Measurements from ENCODE around the gene ATP2B2.
"Not testable (repeated sequence)": the region's sequence is repeated elsewhere in the genome, so short reads cannot be mapped to it uniquely, and the experiment has no call there.

The ATP2B2 gene

GRCh38 chr3:10399634-10400033, 105.8 kb downstream of the ATP2B2 start:
- DNase-seq (ENCODE audit: low spot score): no peak

- DNase-seq (ENCODE audit: low spot score): no peak
Observed at GRCh38 chr3:10398341-10398740, 107.0 kb downstream of the ATP2B2 start.

- no peak for DNase-seq (ENCODE audit: low spot score)
Observed at GRCh38 chr3:10397879-10398278, 107.5 kb downstream of the ATP2B2 start.

- DNase-seq (ENCODE audit: low spot score): no peak
Observed at GRCh38 chr3:10396931-10397330, 108.5 kb downstream of the ATP2B2 start.

GRCh38 chr3:10396083-10396482, 109.3 kb downstream of the ATP2B2 start:
- DNase-seq (ENCODE audit: low spot score): no peak

- DNase-seq (ENCODE audit: low spot score): no peak
Observed at GRCh38 chr3:10395671-10396070, 109.7 kb downstream of the ATP2B2 start.

GRCh38 chr3:10395196-10395595, 110.2 kb downstream of the ATP2B2 start:
- DNase-seq (ENCODE audit: low spot score): no peak

- DNase-seq (ENCODE audit: low spot score): no peak
Observed at GRCh38 chr3:10394491-10395025, 110.8 kb downstream of the ATP2B2 start.

- DNase-seq (ENCODE audit: low spot score): no peak
Observed at GRCh38 chr3:10393514-10393913, 111.9 kb downstream of the ATP2B2 start.

- no peak for DNase-seq (ENCODE audit: low spot score)
Observed at GRCh38 chr3:10392906-10393461, 112.4 kb downstream of the ATP2B2 start.

GRCh38 chr3:10392244-10392643, 113.1 kb downstream of the ATP2B2 start:
- no peak for DNase-seq (ENCODE audit: low spot score)

GRCh38 chr3:10391391-10391790, 114.0 kb downstream of the ATP2B2 start:
- no peak for DNase-seq (ENCODE audit: low spot score)

- DNase-seq (ENCODE audit: low spot score): no peak
Observed at GRCh38 chr3:10390641-10391373, 114.6 kb downstream of the ATP2B2 start.

- DNase-seq (ENCODE audit: low spot score): no peak
Observed at GRCh38 chr3:10389995-10390394, 115.4 kb downstream of the ATP2B2 start.

- no peak for DNase-seq (ENCODE audit: low spot score)
Observed at GRCh38 chr3:10389339-10389738, 116.0 kb downstream of the ATP2B2 start.

- DNase-seq (ENCODE audit: low spot score): no peak
Observed at GRCh38 chr3:10387881-10388609, 117.3 kb downstream of the ATP2B2 start.

GRCh38 chr3:10386121-10386520, 119.3 kb downstream of the ATP2B2 start:
- DNase-seq (ENCODE audit: low spot score): no peak

GRCh38 chr3:10384541-10385360, 120.6 kb downstream of the ATP2B2 start:
- DNase-seq (ENCODE audit: low spot score): no peak

GRCh38 chr3:10383850-10384248, 121.5 kb downstream of the ATP2B2 start:
- no peak for DNase-seq (ENCODE audit: low spot score)

GRCh38 chr3:10382892-10383849, 122.2 kb downstream of the ATP2B2 start:
- no peak for DNase-seq (ENCODE audit: low spot score)

- DNase-seq (ENCODE audit: low spot score): not testable (repeated sequence)
Observed at GRCh38 chr3:10382445-10382844, 122.9 kb downstream of the ATP2B2 start.
